GM19099 (cell line): ENCODE measurements around the gene LRIG2.

Experiments
- POLR2A ChIP-seq: IDR thresholded peaks from 3 replicates; pipeline ENCODE4 v1.6.1; 2011; ENCODE audit warnings: low read depth; ENCODE audit not compliant: insufficient read length; ENCODE audit errors: extremely low read depth

Gene LRIG2

GRCh38 chr1:113140588-113141446 lies 67.8 kb downstream of the LRIG2 start:
- no peak for TF ChIP-seq POLR2A

- TF ChIP-seq POLR2A: no peak
Measured at GRCh38 chr1:113141650-113142473, 68.9 kb downstream of the LRIG2 start.

GRCh38 chr1:113142791-113143190 lies 69.8 kb downstream of the LRIG2 start:
- TF ChIP-seq POLR2A: no peak

- no peak for TF ChIP-seq POLR2A
Measured at GRCh38 chr1:113146242-113147072, 73.5 kb downstream of the LRIG2 start.

GRCh38 chr1:113147073-113147625 lies 74.2 kb downstream of the LRIG2 start:
- no peak for TF ChIP-seq POLR2A

- TF ChIP-seq POLR2A: no peak
Measured at GRCh38 chr1:113147826-113148225, 74.8 kb downstream of the LRIG2 start.

GRCh38 chr1:113153116-113153803 lies 80.3 kb downstream of the LRIG2 start:
- TF ChIP-seq POLR2A: no peak

DNA sequence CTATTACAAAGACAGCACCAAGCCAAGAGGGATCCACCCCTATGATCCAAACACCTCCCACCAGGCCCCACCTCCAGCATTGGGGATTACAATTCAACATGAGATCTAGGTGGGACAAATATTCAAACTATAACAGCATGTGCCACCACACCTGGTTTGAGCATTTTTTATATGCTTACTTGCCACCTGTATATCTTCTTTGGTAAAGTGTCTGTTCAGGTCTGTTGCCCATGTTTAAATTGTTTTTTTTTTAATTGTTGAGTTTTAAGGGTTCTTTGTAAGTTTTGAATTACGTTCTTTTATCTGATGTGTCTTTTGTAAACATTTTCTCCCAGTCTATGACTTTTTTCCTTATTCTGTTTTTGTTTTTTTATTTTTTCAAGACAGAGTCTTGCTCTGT lies 83.4 kb downstream of the LRIG2 start:
- no peak for TF ChIP-seq POLR2A

DNA sequence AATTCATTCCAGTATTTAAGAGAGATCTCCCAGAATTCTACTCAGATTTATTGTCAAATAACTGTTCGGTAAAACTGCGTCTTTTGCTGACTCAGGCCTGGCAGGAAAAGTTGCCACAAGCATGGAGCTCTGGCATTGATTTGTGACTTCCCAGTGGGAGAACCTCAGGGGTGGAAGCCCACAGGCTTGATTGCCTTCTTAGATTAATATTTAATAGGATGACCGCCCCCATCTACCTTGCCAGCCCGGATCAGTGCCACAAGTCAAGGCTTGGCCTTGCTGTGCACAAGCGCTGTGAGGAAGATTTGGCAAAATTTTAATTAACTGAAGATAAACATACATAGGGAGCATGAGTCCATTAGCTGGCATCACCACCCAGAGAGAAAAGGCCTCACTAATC lies 93.5 kb downstream of the LRIG2 start:
- no peak for TF ChIP-seq POLR2A

- TF ChIP-seq POLR2A: no peak
Measured at GRCh38 chr1:113168946-113169345, 95.9 kb downstream of the LRIG2 start.

DNA sequence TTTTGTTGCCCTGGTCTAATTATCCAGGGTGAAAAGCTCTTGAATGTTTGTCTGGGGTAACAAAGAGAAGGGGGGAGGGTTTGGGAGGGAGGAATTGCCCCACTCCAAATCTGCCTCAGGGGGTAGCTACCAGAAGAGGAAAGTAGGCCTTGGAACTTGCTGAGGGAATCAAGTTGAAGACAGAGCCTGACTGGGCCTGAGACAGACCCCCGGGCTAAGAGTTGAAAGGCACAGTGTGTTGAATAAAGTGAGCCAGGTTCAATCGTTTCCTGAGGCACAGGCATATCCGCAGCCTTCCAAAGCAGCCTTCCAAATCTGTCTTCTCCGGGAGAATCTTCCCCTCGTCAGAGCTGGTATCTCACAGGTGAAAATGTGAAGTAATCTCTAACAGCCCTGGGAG lies 96.6 kb downstream of the LRIG2 start:
- TF ChIP-seq POLR2A: no peak

- TF ChIP-seq POLR2A: no peak
Measured at GRCh38 chr1:113170519-113170918, 97.5 kb downstream of the LRIG2 start.

DNA sequence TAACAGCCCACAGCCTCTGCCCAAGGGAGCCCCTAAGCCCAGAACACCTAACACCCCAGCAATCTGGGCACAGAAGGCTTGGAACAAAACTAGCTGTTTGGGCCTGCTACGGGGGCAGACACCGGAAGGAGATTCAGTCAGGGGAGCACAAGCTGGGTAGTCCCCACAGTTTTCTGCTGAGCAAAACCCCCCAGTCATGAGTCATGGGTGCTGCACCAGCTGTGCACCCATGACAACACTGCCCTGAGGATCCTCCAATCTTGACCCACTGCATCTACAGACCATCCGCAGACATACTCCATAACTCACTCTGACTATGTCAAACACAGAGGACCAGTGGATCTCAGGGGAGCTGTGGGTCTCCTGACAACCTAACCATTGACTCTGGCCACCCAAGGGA lies 105.1 kb downstream of the LRIG2 start:
- no peak for TF ChIP-seq POLR2A

- TF ChIP-seq POLR2A: no peak
Measured at GRCh38 chr1:113178522-113178921, 105.5 kb downstream of the LRIG2 start.
